HG03103 (cell line): ENCODE measurements around the gene MINDY4.

Source experiments
- ATAC-seq: cut with Tn5 transposase; IDR thresholded peaks from one replicate; pipeline ENCODE4 v1.9.1; 2021; ENCODE audit warnings: low read depth; ENCODE audit not compliant: unreplicated experiment

Gene MINDY4

DNA sequence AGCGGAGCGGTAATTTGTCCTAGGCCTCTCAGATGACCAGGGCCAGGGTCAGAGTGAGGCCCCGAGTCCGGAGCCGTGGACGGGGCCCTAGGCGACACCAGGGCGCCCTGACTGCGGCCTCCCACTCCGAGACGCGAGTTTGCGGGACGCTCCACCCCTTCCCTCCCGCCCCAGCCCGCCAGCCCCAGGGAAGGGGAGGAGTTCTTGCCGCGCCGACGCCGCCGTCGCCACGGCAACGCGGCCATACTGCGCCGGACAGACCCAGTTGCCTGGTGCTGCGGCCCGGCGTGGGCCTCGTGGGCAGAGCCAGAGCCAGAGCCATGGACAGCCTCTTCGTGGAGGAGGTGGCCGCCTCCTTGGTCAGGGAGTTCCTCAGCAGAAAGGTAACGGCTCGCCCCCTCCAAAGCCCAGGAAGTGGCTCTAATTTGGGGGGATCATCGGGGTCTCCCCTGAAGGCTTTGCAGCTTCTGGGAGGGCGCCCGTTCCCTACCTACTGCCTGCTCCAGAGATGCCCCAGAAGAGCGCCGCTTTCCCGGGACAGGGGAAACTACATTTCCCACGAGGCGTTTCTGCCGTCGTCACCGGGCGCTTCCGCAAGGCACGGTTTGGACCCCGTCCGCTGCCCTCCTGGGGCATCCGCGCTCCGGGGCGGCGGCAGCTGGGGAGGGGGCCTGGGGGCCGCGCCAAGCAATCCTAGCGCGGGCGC lies at the start of gene MINDY4:
TSS of gene MINDY4 (plus strand) at position 244 of the 706 bp plus-strand sequence. CDS start at position 321, 77 bp downstream.
- peak; percentile 77 for ATAC-seq

GRCh38 chr7:30722187-30722586 lies 49.0 kb upstream of the MINDY4 start:
- no peak for ATAC-seq

DNA sequence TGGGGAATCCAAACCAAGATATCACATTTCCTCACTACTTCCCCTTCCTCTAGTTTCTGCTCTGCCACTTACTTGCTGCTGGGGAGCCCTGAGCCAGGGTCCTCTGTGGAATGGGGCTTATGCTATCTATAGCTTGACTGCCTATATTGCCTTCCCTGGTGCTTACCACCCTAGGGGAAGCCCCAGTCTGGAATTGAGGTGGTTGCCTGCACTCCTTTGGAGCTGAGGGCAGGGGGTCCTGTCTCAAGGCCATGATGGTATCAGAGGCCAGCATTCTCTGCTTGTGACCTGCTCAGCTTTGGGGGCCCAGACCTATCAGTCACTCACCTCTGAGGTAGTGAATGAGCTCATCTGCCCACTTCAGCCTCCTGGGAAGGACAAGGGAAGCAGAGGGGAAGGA lies 48.5 kb upstream of the MINDY4 start:
- ATAC-seq = no peak

DNA sequence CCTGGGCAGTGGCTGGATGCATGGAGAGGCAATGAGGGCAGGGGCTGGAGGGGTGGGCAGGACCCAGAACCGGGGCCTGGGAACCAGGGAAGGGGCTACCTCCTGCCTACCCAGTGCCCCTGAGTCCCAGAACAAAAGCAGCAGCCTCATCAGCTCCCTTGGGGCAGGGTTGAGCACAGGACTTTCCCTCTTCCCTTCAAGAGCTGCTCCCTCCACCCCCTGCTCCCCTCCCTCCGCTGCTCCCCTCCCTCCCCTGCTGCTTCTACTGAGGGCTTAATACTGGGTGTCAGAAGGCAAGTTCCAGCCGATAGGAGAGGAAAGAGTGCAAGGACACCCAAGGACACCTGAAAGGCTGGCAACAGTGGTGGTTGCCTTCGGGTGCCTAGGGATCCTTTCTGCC lies 47.4 kb upstream of the MINDY4 start:
- no peak for ATAC-seq

DNA sequence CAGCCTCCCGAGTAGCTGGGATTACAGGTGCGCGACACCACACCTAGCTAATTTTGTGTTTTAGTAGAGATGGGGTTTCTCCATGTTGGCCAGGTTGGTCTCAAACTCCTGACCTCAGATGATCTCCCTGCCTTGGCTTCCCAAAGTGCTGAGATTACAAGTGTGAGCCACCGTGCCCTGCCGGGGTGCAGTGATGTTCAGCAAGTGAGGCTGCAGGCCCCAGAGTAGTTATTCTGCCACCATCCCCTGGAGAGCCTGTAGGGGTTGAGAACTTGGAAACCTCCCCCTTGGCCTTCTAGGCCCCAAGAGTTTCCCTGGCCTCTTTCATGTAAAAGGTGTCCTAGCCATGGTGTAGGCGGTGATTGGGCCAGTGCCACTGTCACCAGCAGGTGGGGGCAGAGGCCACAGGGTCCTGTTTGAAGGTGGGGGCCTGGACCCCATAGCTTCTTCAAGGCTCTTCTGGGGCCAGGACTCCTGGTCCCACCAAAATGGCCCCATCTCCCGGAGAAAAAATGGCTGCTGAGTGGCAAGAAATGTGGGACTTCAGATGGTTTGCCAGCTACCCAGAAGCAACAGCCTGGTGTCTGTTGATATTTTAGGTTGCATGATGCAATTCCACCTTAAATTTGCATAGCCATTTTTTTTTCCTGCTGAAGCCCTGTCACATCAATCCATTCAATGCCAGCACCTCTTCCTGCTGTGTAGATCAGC lies 44.8 kb upstream of the MINDY4 start:
- no peak for ATAC-seq

GRCh38 chr7:30727061-30727945 lies 43.9 kb upstream of the MINDY4 start:
- ATAC-seq = no peak

- no peak for ATAC-seq
Observed at GRCh38 chr7:30728591-30729100, 42.6 kb upstream of the MINDY4 start.

DNA sequence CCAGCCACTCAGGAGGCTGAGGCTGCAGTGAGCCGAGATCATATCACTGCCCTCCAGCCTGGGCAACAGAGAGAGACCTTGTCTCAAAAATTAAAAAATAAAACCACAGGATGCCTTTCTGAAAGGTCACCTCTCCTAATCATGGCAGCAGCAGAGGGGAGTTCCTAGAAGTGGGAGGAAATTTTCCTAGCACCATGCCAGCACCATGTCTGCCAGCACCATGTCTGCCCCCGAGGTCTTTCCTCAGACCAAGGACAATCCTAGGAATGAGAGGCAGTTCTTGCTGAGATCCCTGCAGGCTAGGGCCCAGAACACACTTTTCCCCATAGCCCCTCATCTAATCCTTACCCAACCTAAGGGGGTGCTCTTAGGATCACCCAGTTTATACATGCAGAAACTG lies 41.6 kb upstream of the MINDY4 start:
- no peak for ATAC-seq

- no peak for ATAC-seq
Observed at GRCh38 chr7:30730097-30730496, 41.1 kb upstream of the MINDY4 start.

DNA sequence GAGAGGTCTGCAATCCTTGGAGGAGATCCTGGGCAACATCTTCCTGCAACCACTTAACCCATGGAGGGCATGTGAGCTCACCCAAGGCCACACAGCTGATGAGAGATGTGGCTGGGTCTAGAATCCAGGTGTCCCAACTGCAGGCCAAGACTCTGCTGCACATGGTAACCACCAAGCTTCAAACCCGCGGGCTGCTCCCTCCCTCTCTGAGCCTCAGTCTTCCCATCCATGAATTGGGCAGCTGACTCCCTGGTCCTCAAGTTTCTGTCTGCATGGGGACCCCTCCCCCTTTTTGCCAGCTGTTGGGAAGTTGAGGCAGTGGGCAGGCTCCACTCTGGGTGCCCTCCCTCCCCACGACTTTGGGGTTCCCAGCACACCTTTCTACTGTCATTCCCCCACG lies 40.2 kb upstream of the MINDY4 start:
- ATAC-seq = no peak

GRCh38 chr7:30731581-30731980 lies 39.6 kb upstream of the MINDY4 start:
- no peak for ATAC-seq

- ATAC-seq = no peak
Observed at GRCh38 chr7:30732606-30733005, 38.6 kb upstream of the MINDY4 start.

- ATAC-seq = no peak
Observed at GRCh38 chr7:30733216-30733615, 38.0 kb upstream of the MINDY4 start.

DNA sequence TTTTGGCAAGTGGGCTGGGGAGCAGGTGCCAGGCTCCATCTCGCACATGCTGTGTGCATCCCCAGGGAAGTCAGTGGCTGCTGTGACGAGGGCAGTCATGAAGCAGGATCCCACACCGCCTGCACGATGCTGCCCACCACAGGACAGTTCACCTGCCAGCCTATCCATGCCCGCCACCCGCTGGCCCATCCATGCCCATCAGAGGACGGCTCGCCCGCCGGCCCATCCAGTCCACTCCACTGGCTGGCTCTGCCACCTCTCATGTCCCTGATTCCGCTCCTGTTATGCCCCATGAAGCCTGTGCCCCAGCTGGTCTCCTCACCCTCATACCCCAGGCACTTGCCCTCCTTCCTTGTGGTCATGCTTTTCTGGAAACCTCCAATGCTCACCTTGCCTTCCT lies 37.5 kb upstream of the MINDY4 start:
- no peak for ATAC-seq

DNA sequence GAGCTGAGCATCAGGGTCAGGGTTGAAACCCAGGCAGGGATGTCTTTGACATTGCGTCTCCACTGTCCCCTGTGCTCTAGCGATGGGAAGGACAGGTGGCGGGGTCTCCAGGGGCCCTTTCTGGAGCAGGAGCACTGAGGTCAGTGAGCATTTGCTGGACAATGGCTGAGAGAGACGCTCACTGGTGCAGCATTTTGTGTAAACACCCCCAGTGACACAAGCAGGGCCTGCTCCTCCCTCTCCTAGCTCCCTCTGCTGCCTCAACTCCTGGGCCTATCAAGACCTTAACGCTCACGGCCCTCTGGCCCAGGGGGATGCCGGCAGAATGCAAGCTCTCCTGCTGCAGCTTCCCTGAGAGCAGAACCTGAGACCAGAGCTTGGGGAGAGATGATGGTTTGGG lies 36.7 kb upstream of the MINDY4 start:
- ATAC-seq = no peak

DNA sequence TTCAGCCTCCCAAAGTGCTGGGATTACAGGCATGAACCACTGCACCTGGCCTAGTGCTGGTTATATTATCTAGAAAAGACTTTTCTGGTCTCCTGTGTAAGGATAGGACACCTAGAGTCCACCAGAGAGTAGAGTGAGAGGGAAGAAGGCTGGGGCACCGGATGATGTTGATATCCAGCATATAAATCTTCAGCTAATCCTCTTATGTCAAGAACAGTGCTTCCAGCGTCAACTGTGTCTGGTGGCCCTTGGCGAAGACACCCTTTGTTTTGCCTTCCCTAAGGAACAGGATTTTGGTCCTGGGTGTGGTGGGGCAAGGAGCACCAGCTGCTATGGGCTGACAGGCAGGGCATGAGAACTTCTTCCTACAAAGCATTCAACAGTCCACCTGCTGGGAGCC lies 35.6 kb upstream of the MINDY4 start:
- ATAC-seq = no peak

GRCh38 chr7:30736291-30736690 lies 34.9 kb upstream of the MINDY4 start:
- ATAC-seq = no peak

DNA sequence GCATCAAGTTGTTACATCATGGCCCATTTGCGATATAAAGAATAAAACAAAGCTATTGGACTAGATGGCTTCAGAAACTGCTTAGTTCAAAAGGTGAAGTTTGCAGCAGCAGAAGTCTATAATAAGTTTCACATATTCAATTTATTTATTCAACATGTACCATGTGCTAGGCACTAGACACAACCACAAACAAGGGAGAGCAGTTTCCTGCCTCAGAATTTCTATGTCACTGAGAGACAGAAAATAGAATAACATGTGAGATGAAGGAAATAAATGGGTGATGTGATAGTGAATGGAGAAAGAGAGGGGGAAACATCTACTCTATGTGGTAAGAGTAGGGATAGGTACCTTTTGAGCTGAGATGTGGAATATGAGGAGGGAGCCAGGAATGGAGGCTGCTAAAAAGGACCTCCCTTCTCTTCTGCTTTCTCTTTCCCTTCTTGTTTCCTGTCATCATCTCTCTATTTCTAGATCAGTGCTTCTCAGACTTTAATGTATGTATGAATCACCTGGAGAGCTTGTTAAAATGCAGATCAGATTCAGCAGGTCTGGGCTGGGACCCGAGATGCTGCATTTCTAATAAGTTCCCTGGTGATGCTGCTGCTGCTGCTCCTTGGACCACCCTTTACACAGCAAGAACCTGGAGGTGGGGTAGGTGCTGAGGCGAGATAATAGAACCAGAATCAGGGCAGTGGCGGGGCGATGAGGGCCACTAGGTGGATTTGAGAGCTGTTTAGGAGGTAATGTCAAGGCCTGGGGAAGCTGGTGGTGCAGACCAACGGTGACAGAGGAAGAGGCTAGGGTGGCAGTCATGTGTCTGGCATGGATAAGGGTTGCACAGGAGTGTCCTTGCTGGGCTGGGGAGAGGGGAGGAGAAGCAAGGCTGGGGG lies 32.9 kb upstream of the MINDY4 start:
- ATAC-seq = no peak

- ATAC-seq = no peak
Observed at GRCh38 chr7:30739691-30740090, 31.5 kb upstream of the MINDY4 start.
